NCI-H146 (cell line): Measurements from ENCODE around the gene ACTL10.

ENCODE experiments used
- DNase-seq: peaks from one replicate; lab custom pipeline; 2025; lab: John Stamatoyannopoulos, UW

ACTL10 gene

DNA sequence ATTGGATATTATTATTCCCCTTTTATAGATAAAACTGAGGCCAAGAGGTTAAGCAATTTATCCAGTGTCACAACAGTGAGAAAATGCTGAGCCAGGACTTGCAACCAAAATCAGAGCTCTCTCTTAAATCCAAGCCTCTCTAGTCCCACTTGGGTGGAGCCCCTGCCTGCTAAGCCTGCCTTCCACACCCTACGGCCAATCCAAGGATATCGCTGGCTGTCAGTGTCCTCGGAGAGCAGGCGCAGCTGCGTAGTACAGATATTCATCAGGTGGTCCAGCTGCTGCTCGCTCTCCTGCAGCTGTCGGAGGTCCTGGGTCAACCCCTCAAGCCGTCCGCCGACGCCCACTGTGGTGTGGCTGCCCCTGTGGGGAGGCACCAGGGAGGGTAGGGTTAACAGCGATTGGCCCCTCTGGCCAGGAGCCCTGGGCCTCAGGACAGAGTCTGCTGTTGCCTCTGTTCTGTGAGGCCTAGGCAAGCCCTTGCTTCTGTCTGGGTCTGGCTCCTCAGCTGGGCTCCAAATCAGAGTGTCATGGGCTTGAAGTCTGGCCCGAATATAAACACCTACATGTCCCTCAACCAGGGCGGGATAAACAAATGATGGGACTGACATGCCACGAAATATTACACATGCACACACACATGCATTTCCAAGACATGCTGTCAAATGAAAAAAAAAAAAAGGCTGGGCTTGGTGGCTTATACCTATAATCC is 11.4 kb downstream of the ACTL10 start:
- DNase-seq: no peak

DNA sequence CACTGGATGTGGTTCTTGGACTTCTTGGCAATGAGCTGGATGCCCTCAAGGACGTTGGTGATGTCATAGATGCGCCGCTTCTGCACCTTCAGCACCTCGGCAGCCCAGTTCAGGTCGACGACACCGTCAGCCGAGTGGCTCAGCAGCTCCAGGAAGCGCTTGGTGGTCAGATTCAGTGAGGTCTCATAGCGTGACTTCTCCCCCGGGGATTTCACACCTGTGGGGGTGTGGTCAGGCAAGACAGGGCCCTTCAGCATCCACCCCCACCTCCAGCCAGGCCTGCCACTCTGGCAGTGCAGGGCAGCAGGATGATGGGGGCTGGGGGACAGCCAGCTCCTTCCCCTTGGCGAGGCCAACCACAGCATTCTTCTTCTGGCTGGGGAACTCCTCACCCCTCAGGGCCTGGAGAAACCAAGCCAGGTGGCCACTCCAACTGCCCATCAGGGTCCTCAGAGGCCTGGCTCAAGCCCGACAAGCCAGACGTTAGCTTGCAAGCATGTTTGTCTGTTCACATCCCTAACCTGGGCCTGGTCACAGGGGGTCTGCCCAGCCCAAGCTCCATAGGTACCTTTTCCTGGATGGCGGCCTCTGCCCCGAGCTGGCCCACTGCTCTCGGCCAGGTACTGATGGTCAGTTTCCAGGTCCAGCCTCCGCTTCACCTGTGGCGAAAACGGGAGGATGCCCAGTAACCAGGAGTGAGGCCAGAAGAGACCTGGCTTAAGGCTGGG is 13.2 kb downstream of the ACTL10 start:
- no peak for DNase-seq

DNA sequence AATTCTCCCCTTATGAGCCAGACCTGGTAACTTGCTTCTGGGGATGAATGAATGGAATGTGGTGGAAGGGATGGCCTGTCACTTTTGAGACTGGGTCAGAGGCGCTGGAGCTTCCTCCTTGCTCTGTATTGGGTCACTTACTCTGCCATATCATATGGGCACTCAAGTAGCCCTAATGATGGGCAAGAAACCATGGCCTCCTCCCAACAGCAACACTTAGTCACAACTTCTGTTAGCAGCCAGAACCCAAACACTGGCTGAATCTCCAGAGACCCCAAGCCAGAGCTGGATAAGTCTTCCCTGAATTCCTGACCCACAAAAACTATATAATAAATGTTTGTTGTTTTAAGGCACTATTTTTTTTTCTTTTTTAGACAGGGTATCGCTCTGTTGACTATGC is 13.9 kb downstream of the ACTL10 start:
- no peak for DNase-seq

DNA sequence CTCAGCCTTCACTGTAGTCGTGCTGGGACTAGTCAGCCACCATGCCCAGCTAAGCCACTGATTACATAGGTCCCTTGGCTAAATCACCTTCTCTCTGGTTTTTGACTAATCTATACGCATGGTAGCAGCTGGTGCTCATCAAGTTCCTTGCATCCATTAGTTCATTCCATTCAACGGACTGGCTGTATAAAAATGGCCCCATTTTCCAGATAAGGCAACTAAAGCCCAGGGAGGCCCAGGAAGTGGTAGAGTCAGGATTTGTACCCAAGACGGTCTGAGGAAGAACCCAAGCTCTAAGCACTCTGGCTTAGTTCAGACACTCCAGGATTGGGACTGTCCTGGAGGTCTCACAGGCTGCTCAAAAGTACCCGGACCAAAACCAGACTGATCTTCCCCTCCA is 14.5 kb downstream of the ACTL10 start:
- no peak for DNase-seq

DNA sequence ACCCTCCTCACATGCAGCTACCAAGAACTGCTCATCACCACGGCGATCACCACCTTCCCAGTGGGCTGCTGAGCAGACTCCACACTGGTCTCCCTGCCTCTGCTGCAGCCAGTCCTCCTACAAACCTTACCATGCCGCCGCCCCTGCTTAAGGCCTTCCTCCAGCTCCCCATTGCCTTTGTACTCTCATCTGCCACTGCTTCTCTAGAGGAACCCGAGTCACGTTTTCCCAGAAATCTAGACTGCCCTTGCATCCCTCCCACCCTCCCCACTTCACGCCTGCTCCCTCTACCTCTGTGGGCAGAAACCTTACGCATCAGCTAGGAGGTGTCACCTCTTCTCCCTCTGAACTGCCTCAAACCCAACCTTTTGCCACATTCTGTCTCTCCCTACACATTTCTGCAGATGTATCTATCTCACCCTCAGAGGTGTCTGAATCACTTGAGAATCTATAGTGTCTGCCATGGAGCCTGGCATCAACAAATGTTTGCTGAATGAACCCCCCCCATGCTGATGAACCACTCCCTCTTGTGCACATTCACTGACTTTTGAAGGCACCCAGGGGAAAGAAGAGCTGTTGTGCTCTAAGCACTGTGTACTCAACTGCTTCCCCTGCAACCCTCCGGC is 15.1 kb downstream of the ACTL10 start:
- no peak for DNase-seq

GRCh38 chr20:33684533-33685327 is 18.0 kb downstream of the ACTL10 start:
- DNase-seq: peak; percentile 85

DNA sequence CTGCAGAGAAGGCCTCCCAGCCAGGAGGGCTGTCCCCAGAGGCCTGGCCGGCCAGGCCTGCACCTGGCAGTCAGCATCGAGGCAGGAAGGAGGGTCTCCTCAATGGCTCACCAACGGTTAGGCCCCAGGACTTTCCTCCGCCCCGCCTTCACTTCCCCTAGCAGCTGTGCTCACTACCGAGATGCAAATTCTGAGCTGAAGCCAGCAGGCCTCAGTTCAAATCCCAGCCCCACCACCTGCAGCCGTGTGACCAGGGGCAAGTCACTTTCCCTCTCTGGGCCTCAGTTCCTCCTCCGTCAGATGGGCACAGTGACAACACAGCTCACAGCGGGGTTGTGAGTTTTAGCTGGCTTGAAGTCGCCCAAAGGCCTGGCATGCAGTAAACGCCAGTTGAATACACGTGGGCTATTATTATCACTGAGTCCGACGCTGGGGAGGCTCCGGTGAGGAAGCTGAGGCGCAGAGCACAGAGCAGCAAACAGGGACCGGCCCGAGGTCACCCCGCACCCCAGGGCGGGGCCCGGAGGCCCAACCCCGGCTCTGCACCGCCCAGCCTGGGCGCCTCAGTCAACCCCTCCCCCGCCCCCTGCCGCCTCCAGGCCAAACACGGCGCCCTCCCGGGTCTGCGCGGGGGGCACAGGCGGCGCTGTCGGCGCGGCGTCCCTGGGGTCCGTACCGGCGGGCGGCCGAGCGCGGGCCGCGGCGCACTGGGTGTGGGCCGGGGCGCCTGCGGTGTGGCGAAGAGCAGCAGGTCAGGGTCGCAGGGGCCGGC is 18.8 kb downstream of the ACTL10 start:
- peak; percentile 91 for DNase-seq

DNA sequence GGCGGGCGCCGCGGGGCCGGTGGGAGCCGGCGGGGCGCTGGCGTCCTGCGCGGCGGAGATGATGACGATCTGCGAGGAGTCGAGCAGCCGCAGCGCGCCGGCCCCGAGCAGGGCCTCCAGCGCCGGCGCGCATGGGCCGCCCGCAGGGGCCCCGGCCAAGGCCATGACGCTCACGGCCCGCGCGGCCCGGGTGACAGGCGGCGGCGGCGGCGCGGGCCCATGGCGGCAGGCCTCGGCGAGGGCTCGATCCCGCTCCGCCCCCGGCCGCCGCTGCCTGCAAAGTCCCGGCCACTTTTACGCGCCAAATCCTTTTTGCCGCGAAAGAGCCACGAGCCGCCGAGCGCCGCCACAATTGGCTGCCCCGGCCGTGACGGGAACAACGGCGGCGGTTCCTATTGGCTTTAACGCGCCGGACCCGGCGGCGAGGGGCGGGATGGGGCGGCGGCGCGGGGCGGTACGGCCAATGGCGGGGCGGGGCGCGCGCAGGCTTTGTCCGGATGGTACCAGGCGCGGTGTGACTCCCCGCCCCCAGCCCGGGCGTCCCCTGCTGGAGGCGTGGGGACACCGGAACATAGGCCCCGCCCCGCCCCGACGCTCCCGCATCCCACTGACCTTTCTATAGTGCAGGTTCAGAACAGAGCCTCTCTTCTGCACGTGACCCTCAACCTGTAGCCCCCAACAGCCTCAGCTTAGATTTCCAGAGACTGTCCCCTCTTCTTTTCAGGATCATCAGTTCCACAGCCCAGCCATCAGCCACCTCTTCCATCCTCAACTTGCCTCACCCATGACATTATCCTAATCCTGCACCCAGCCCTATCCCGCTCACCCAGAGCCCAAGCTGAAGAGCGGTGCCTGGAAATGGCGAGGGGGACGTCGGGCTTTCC is 19.6 kb downstream of the ACTL10 start, which contains the start of gene E2F1:
E2F1 (minus strand) TSS at position 286 of the 884 bp plus-strand sequence; CDS start at position 165, 121 bp downstream.
- peak; percentile 99 for DNase-seq

DNA sequence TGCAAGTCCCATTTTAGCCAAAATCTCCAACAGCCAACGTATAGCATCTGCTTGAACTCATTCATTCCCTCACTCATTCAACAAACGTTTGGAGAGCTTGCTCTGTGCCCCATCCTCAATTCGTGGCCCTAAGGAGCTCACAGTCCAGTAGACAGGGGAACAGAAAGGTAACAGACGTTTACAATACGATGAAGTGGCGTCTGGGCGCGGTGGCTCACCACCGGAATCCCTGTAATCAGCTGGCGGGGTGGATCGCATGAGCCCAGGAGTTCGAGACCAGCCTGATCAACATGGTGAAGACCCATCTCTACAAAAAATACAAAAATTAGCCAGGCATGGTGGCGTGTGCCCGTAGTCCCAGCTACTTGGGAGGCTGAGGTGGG is 20.2 kb downstream of the ACTL10 start:
- DNase-seq: no peak

GRCh38 chr20:33687370-33687915 is 20.7 kb downstream of the ACTL10 start:
- DNase-seq: no peak

DNA sequence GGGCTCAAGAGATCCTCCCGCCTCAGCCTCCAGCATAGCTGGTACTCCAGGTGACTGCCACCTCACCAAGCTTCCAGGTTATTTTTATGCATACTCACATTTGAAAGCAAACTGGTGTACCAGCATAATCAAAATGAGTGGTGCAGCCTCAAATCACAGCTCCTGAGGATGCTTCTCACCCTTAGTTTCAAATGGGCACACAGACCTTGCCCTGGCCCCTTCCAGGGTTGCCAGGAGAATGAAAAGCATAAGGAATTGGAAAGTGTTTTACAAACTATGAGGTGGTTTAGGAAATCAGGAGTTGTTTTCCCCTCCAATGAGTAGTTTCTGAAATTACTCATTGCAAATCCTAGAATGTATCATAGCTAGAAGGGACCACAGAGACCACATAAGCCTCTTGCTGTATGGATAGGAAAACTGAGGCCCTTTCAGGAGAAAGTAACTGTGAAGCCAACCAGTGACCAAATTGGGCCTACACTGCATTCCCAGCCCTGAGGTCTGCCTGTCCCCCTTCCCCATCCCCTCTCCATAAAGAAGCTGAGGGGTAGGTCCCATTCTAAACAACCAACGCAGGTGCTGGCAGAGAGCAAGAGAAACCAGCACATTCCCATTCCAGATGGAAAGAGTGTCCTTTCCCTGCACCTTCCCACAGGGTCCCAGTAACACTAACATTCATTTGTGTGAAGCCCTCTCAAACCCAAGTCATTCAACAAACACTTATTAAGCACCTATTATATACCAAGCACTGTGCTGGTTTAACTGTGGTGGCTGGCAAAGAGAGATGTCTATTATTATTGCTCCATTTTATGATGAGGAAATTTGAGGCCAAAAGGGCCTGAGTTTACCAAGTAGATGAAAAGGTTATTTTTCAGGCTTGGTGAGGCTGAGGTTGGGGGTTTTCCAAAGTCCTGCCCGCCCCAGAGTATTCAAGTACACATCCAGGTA is 21.5 kb downstream of the ACTL10 start:
- no peak for DNase-seq

DNA sequence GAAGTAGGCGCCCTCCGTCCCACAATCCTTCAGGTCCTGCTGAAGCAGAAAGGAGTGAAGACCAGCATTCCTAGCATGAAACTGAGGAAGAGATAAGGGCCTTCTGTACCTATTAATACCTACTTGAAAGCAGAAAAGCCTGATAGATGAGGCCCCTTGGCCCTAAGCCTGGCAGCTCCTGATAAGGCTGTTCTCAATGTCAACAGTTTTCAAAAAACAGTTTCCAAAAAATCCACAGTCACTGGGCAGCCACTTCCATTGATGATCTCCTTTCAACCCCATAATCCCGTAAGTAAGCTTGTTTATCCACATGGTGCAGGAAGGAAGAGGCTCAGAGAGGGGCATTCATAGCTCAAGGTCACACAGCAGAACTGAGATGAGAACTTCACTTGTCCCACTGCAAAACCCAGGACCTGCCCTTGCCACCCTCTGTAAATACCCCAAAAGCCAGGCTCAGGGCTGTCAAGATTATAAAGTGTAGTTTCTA is 22.2 kb downstream of the ACTL10 start:
- DNase-seq: no peak

DNA sequence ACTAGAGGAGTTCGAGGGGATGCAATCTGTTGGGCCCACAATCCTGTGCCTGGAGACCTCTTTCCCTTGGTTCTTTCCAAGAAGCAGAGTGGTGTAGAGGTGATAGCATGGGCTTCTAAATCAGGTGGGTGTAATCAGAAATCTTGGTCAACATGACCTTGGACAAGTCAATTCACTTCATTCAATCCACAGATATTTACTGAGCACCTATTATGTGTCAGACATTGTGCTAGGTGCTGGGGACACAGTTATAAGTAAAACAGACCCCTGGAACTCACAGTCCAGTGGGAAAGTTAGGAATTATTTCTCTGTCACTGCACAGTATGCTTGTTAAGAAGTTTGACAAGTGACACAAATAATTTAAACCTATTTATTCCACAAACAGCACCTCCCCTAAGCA is 22.8 kb downstream of the ACTL10 start:
- no peak for DNase-seq

GRCh38 chr20:33689973-33690372 is 23.2 kb downstream of the ACTL10 start:
- no peak for DNase-seq

GRCh38 chr20:33693289-33693688 is 26.5 kb downstream of the ACTL10 start:
- peak; percentile 73 for DNase-seq

- peak; percentile 74 for DNase-seq
Measured at GRCh38 chr20:33693741-33694638, 27.2 kb downstream of the ACTL10 start.

DNA sequence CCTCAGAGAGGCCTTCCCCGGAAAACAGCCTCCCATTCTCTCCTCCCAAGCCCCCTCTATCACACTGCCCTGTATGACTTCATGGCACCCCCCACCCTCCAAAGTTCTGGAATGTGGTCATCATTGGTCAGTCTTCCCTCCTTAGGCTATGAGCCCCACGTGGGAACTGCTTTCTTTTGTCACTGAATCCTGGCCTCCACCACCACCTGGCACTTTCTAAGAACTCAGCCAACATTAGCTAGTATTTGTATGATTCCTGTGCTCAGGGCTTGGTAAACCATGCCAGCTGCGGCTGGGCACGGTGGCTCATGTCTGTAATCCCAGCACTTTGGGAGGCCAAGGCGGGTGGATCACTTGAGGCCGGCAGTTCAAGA is 27.9 kb downstream of the ACTL10 start:
- no peak for DNase-seq

DNA sequence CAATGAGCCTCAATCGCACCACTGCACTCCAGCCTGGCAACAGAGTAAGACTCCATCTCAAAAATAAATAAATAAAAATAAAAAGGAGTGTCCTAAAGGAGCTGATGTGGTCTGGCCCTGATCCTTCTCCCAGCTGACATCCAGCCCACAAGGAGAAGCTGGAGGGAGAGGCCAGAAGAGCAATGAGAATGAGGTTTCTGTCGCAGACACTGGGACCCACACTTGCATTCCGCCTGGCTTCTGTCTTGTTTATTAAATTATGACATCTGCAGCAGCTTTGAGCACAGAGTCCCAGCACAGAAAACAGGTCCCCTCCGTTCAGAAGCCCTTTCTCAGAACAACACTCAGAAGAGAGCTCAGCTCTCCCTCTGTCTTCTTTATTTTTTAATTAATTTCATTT is 29.7 kb downstream of the ACTL10 start:
- DNase-seq: no peak
